HG03103 (cell line): Measurements from ENCODE around the gene USP27X.

Source experiments
- ATAC-seq: cut with Tn5 transposase; IDR thresholded peaks from one replicate; pipeline ENCODE4 v1.9.1; 2021; ENCODE audit warnings: low read depth; ENCODE audit not compliant: unreplicated experiment

Gene USP27X

GRCh38 chrX:49880668-49881067, 1.4 kb downstream of the USP27X start:
- ATAC-seq: no peak

GRCh38 chrX:49884290-49884862, 5.1 kb downstream of the USP27X start:
- ATAC-seq: peak; percentile 57

GRCh38 chrX:49892542-49892941, 13.3 kb downstream of the USP27X start:
- no peak for ATAC-seq

- no peak for ATAC-seq
These were observed 17.7 kb downstream of the USP27X start for GRCh38 chrX:49896951-49897350.

- no peak for ATAC-seq
These were observed 21.8 kb downstream of the USP27X start for GRCh38 chrX:49901048-49901447.

- peak; percentile 83 for ATAC-seq
These were observed 31.1 kb downstream of the USP27X start for GRCh38 chrX:49910344-49910743.

GRCh38 chrX:49912086-49912485, 32.8 kb downstream of the USP27X start:
- no peak for ATAC-seq

- ATAC-seq: no peak
These were observed 33.6 kb downstream of the USP27X start for GRCh38 chrX:49912861-49913260.

- no peak for ATAC-seq
These were observed 36.3 kb downstream of the USP27X start for GRCh38 chrX:49915361-49916222.

GRCh38 chrX:49919617-49920016, 40.3 kb downstream of the USP27X start:
- no peak for ATAC-seq

- ATAC-seq: no peak
These were observed 41.8 kb downstream of the USP27X start for GRCh38 chrX:49921109-49921508.

- ATAC-seq: peak; percentile 93
These were observed 43.3 kb downstream of the USP27X start, which contains the start of gene CLCN5 for GRCh38 chrX:49922291-49923241. Gene CLCN5, plus strand, starts transcription at chrX:49922596. Its CDS starts 2,703 bp downstream, at chrX:49925299.

GRCh38 chrX:49925176-49925575, 45.9 kb downstream of the USP27X start:
- no peak for ATAC-seq

- no peak for ATAC-seq
These were observed 50.8 kb downstream of the USP27X start for GRCh38 chrX:49930039-49930438.
